T-helper 1 cell treated with Interleukin-12 subunit alpha and Interleukin-12 subunit beta and Interleukin-4 antibody, amounts not matched to agents 30 ng/mL and 1 ng/mL, for 36 hours (primary cell): ENCODE measurements around the gene ACAA1. TPM values are rescaled to one million over a fixed set of nuclear protein-coding genes. Genes with fewer than 3 reads are reported as not detected.
"Not testable (repeated sequence)": the region's sequence is repeated elsewhere in the genome, so short reads cannot be mapped to it uniquely, and the experiment has no call there.

Experiments
- intact Hi-C: fragments of 100-400 bp; cut with micrococcal nuclease; formaldehyde crosslinking; loops from one replicate; pipeline ENCODE4 v1.15.1; 2024
- total RNA-seq: library from RNA; stranded (reverse); gene quantifications from 2 replicates; pipeline ENCODE4 v1.2.3, GENCODE V29; 2022

The ACAA1 gene
- total RNA-seq, 1 donor from 2014 or later = 85.8 TPM

- intact Hi-C loops = no loop called here
Measured at GRCh38 chr3:38108649-38109579, 28.0 kb downstream of the ACAA1 start.

DNA sequence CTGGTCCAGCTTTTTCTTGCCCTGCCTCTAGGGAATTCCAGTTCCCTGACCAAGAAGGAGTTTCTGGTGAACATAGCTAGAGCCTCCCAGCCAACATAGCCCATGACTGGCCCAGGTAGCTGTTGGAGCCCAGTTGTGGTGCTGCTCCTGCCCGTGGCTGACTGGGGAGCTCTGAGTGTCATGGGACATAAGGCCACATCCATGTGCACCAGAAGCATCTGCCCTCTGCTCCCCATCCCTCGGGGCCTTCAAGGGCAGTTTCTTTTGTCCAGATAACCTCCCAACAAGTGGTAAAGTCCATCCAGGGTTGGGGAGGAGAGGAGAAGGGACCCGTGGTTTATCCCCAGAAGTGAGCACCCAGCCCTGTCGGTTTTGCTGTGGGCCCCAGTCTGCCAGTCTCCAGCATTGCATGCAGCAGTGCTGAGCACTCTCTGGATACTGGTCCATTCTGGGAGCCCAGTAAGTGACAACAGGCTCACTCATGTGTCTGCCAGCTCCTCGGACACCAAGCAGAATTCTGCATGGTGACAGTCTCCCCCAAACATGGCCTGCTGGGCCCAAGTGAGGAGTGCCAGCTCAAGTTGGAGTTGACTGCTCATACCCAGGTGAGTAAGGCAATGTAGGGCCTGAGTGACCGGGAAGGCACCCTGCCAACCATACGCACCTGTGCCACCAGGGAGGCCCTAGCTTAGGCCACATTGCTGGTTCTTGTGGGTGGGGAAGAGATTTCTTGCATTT is 28.8 kb downstream of the ACAA1 start:
- intact Hi-C loops = no loop called here

DNA sequence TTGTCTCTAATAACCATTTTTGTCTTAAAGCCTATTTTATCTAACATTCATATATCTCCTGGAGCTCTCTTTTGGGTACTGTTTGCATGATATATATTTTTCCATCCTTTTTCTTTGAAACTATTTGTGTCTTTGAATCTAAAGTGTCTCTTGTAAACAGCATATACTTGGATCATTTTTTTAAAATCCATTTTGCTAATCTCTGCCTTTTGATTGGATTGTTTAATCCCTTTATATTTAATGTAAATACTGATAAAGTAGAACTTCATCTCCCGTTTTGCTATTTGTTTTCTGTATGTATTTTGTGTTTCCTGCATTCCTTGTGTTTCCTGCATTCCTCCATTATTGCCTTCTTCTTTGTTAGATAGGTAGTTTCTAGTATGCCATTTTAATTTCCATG is 31.4 kb downstream of the ACAA1 start:
- intact Hi-C loops = no loop called here

DNA sequence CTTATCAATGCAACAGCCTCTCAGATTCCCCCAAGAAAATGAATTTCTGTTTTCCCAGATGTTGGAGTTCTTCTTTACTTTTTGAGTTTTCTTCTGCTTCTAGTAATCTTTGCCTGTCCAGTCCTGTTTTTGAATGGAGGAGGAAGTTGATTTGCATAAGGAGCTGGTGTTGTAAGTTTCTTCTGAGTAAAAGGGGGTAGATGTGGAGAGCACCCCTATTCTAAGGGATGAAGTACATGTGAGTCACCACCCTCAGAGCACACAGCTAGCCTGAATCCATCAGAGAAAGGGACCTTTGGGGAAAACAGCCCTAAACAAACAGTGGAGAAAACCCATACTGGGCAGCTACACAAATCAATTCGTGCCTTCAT is 34.5 kb downstream of the ACAA1 start:
- intact Hi-C loops = no loop called here

DNA sequence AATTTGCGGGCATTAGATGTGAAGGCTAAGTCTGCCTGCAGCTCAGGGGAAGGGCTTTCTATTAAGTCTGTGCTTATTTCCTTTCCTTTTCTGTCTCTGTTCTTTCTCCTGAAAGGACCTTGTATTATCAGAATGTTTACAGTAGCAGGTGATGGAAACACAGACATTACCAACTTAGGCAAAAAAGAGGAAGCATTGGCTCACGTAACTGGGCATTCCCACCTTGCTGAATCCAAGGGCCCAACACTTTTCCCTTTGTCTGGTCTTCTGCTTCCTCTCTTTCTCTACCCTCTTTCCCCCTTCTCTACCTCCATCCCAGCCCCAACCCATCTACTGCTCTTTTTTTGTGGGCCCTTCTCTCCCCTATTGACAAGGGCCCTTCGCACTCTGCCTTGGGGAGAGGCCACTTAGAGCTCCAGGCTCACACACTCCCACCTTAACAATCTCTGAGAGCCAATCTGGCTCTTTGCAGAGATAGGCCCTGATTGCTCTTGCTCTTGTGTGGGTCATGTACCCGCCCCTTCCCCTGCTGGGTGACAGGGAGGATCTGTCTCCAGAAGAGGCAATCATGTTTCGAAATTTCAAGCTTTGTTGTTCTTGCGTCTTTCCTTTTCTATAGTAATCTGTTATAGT is 35.0 kb downstream of the ACAA1 start:
- intact Hi-C loops = no loop called here

- intact Hi-C loops = no loop called here
Measured at GRCh38 chr3:38100498-38100897, 36.4 kb downstream of the ACAA1 start.

DNA sequence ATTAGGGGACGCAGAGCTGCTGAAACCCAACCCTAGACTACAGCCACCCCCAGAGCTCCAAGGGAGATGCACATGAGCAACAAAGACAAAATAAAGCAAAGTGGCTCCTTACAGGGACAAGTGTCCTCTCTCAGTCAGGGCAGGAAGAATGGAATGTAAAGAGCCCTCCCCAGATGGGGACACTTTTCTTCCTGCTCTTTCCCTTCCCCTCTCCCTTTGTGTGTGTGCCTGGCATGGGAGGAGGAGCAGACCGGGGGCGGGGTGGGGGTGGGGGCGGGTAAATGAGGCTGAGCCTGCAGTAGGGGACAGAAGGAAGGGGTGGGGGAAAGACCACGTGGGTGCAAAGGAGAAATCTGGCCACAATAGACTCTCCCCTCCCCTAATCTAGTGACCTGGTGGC is 37.4 kb downstream of the ACAA1 start:
- intact Hi-C loops = no loop called here

- intact Hi-C loops = no loop called here
Measured at GRCh38 chr3:38098376-38098723, 38.6 kb downstream of the ACAA1 start.

DNA sequence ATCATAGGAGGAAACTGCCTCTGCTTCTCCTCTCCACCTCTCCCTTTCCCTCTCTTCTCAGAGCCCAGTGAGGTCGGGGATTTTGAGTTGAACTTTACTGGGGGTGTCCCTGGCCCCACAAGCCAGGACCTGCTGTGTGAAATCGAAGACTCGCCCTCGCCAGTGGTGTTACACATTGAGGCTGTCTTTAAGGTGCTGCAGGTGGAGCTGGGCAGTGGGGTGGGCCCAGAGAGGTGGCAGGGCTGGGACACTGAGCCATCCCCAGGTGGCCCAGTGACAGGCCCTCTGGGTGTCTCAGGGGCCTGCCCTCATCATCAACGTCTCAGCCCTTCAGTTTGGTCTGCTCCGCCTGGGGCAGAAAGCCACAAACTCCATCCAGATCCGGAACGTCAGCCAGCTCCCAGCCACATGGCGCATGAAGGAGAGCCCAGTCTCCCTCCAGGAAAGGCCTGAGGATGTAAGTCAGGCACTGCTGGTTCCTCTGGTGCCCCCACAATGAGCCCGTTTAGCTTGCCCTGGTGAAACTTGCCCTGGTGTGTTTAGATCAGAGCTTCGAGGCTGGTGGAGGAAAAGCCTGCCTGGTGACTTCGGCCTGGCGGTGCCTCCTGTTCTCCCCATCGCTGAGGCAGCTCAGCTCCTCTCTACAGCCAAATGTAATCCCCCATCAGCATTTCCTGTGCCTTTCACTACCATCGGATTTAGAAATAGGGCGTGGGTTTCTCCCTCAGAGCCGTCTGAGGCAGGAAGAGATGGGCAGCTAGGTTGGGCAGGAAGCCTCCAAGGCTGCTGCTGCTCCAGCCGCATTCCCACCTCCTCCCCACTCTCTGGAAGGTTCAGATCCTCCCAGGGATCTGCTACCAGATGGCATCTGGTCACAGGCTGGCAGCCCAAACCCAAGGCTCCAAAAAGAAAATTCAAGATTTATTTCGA is 39.2 kb downstream of the ACAA1 start:
- intact Hi-C loops = no loop called here

GRCh38 chr3:38095669-38096483 is 41.1 kb downstream of the ACAA1 start:
- intact Hi-C loops = no loop called here

GRCh38 chr3:38094999-38095398 is 41.9 kb downstream of the ACAA1 start:
- intact Hi-C loops = no loop called here

GRCh38 chr3:38090453-38090852 is 46.5 kb downstream of the ACAA1 start:
- intact Hi-C loops = no loop called here

GRCh38 chr3:38089163-38089562 is 47.8 kb downstream of the ACAA1 start:
- intact Hi-C loops = no loop called here

- intact Hi-C loops = no loop called here
Measured at GRCh38 chr3:38088126-38089078, 48.5 kb downstream of the ACAA1 start.

- intact Hi-C loops = not testable (repeated sequence)
Measured at GRCh38 chr3:38087278-38087677, 49.6 kb downstream of the ACAA1 start.

GRCh38 chr3:38086496-38086895 is 50.4 kb downstream of the ACAA1 start:
- intact Hi-C loops = no loop called here

GRCh38 chr3:38085943-38086324 is 51.0 kb downstream of the ACAA1 start:
- intact Hi-C loops = no loop called here

GRCh38 chr3:38085311-38085942 is 51.5 kb downstream of the ACAA1 start:
- intact Hi-C loops = no loop called here
